Mucosa of descending colon (tissue), 3 donors: Measurements from ENCODE around the gene NGB. TPM values are rescaled to one million over a fixed set of nuclear protein-coding genes. Genes with fewer than 3 reads are reported as not detected.

Source experiments
- ATAC-seq: fragments of 200-7000 bp; cut with Tn5 transposase; one replicate; pipeline ENCODE4 v1.9.1; 2020; ENCODE audit warnings: mild to moderate bottlenecking, moderate library complexity
- DNase-seq, 3 donors: peaks; one replicate each; pipeline ENCODE4 v3.0.0-alpha.2; 2020
- H3K36me3 ChIP-seq: fragments of 200-600 bp; one replicate; pipeline ENCODE4 v1.8.0; 2021; ENCODE audit warnings: low read depth, mild to moderate bottlenecking
- H3K4me1 ChIP-seq: fragments of 200-600 bp; one replicate; pipeline ENCODE4 v1.8.0; 2021; ENCODE audit warnings: low read depth, mild to moderate bottlenecking
- H3K4me3 ChIP-seq: fragments of 200-600 bp; one replicate; pipeline ENCODE4 v1.8.0; 2021; ENCODE audit warnings: mild to moderate bottlenecking
- H3K9me3 ChIP-seq: fragments of 200-600 bp; one replicate; pipeline ENCODE4 v1.8.0; 2021; ENCODE audit warnings: mild to moderate bottlenecking
- CTCF ChIP-seq: fragments of 200-600 bp; IDR thresholded peaks from one replicate; pipeline ENCODE4 v1.8.0; 2022; ENCODE audit warnings: antibody characterized with exemption, mild to moderate bottlenecking
- intact Hi-C, 2 donors: fragments of 100-400 bp; cut with DNase I in 1 of 2; cut with micrococcal nuclease in 1 of 2; formaldehyde crosslinking; loops; one replicate each; pipeline versions ENCODE4 v1.11.0 to v1.11.1; 2022; cut with DNase I, micrococcal nuclease
- total RNA-seq, 3 donors: library from RNA; stranded (reverse); fragmentation: NEBNext Ultra II Directional in 2 of 3; extraction: Animal tissue kit (Norgen Biotek cat#: 25700) in 2 of 3; gene quantifications; one replicate each; pipeline versions ENCODE4 v1.2.1 to v1.2.4, GENCODE V29; 2021 to 2023
- donor health status: DM: no; HTN: no; CAD: no; lungs with moderate emphysema.
- donor health status: DM: no; HTN: no; CAD: no.
- donor health status: DM: no; HTN: yes; CAD: no.

The NGB gene
- total RNA-seq, 3 donors from 2014 or later, result 0.14 to 5.3 TPM; not detected in 1

GRCh38 chr14:77275601-77276017 is 4.6 kb upstream of the NGB start:
- intact Hi-C loops, result no loop called here
- no peak for TF ChIP-seq CTCF
- ATAC-seq (no peak), DNase-seq (no peak)
- H3K9me3 ChIP-seq, result no peaks in the 10 kb centered on the region
- H3K4me1 ChIP-seq, result no peaks in the 10 kb centered on the region
- no peaks in the 10 kb centered on the region for H3K36me3 ChIP-seq
- no peak overlapping the region for H3K4me3 ChIP-seq

- no peak for TF ChIP-seq CTCF
Observed at GRCh38 chr14:77275041-77275580, 4.1 kb upstream of the NGB start.

GRCh38 chr14:77273796-77274195 is 2.8 kb upstream of the NGB start:
- H3K4me3 ChIP-seq, result no peak overlapping the region
- TF ChIP-seq CTCF, result no peak
- ATAC-seq, result no peak
- H3K36me3 ChIP-seq, result no peaks in the 10 kb centered on the region
- intact Hi-C loops, result no loop called here
- no peaks in the 10 kb centered on the region for H3K4me1 ChIP-seq
- no peaks in the 10 kb centered on the region for H3K9me3 ChIP-seq
- no peak for DNase-seq

More at GRCh38 chr14:77275041-77275580, 4.1 kb upstream of the NGB start:
- Histone ChIP-seq H3K36me3 (no peaks in the 10 kb centered on the region), H3K4me3 (no peak overlapping the region), H3K9me3 (no peaks in the 10 kb centered on the region), H3K4me1 (no peaks in the 10 kb centered on the region)
- intact Hi-C loops, result no loop called here
- ATAC-seq (no peak), DNase-seq (no peak)

GRCh38 chr14:77272261-77272660 is 1.3 kb upstream of the NGB start:
- no peak for TF ChIP-seq CTCF
- ATAC-seq (no peak), DNase-seq (no peak)
- peaks cover 4% of the 10 kb centered on the region for H3K9me3 ChIP-seq
- no peaks in the 10 kb centered on the region for H3K4me1 ChIP-seq
- H3K4me3 ChIP-seq, result no peak overlapping the region
- intact Hi-C loops, result no loop called here
- H3K36me3 ChIP-seq, result no peaks in the 10 kb centered on the region

- no peak for TF ChIP-seq CTCF
- Histone ChIP-seq H3K9me3 (peaks cover 4% of the 10 kb centered on the region), H3K36me3 (no peaks in the 10 kb centered on the region), H3K4me1 (no peaks in the 10 kb centered on the region), H3K4me3 (no peak overlapping the region)
- DNase-seq (no peak), ATAC-seq (no peak)
- intact Hi-C loops, result no loop called here
Observed at GRCh38 chr14:77270361-77271112, 469 bp downstream of the NGB start.
